GM04504 (cell line): ENCODE data around the gene LRRC49.
"Not testable (repeated sequence)": the region's sequence is repeated elsewhere in the genome, so short reads cannot be mapped to it uniquely, and the experiment has no call there.

Source experiments
- DNase-seq: peaks from one replicate; pipeline ENCODE4 v3.0.0-alpha.2; 2012; ENCODE audit warnings: low read depth

The LRRC49 gene

GRCh38 chr15:70866982-70867641, 25.5 kb upstream of the LRRC49 start:
- no peak for DNase-seq

- peak; percentile 63 for DNase-seq
Measured at GRCh38 chr15:70867911-70868467, 24.6 kb upstream of the LRRC49 start.

GRCh38 chr15:70869346-70869745, 23.3 kb upstream of the LRRC49 start:
- no peak for DNase-seq

- DNase-seq: no peak
Measured at GRCh38 chr15:70870051-70870450, 22.6 kb upstream of the LRRC49 start.

- DNase-seq: not testable (repeated sequence)
Measured at GRCh38 chr15:70871490-70871889, 21.1 kb upstream of the LRRC49 start.

- no peak for DNase-seq
Measured at GRCh38 chr15:70873232-70874054, 19.2 kb upstream of the LRRC49 start.

GRCh38 chr15:70875001-70875782, 17.4 kb upstream of the LRRC49 start:
- DNase-seq: no peak

GRCh38 chr15:70876011-70876410, 16.6 kb upstream of the LRRC49 start:
- no peak for DNase-seq

- no peak for DNase-seq
Measured at GRCh38 chr15:70876683-70877082, 15.9 kb upstream of the LRRC49 start.

GRCh38 chr15:70879401-70879800, 13.2 kb upstream of the LRRC49 start:
- no peak for DNase-seq

- no peak for DNase-seq
Measured at GRCh38 chr15:70880781-70881180, 11.8 kb upstream of the LRRC49 start.

GRCh38 chr15:70882361-70882760, 10.3 kb upstream of the LRRC49 start:
- DNase-seq: no peak

- DNase-seq: no peak
Measured at GRCh38 chr15:70892912-70893560, 410 bp downstream of the LRRC49 start.

GRCh38 chr15:70902107-70902506, 9.5 kb downstream of the LRRC49 start:
- DNase-seq: peak; percentile 61

- peak; percentile 40 for DNase-seq
Measured at GRCh38 chr15:70906842-70907241, 14.2 kb downstream of the LRRC49 start.

GRCh38 chr15:70907784-70908471, 15.3 kb downstream of the LRRC49 start:
- no peak for DNase-seq

GRCh38 chr15:70910958-70911357, 18.3 kb downstream of the LRRC49 start:
- no peak for DNase-seq

- no peak for DNase-seq
Measured at GRCh38 chr15:70912187-70912586, 19.6 kb downstream of the LRRC49 start.

- no peak for DNase-seq
Measured at GRCh38 chr15:70916531-70916930, 23.9 kb downstream of the LRRC49 start.

GRCh38 chr15:70917955-70918354, 25.3 kb downstream of the LRRC49 start:
- no peak for DNase-seq

- no peak for DNase-seq
Measured at GRCh38 chr15:70920981-70921696, 28.5 kb downstream of the LRRC49 start.
